ENCODE results near the gene DOCK4. TPM values are rescaled to one million over a fixed set of nuclear protein-coding genes. Genes with fewer than 3 reads are reported as not detected.

The DOCK4 gene
- total and polyA plus RNA-seq, 2 of the 8 experiments (the other 6 are each of a cell fraction or from before 2014, with no cell fraction given): 5.1 to 23.6 TPM

GRCh38 chr7:112143582-112143981 lies 62.6 kb downstream of the DOCK4 start:
- Histone ChIP-seq H3K79me2 (ENCODE audit: control insufficient read depth in 1 of 2, insufficient read depth in 2 of 2, low read length in 2 of 2) (peaks cover 0 to 34% of the 10 kb centered on the region in 2 experiments; a peak in 3 of 4 replicates), H3K4me2 (ENCODE audit: insufficient read depth in 1 of 2, low read depth in 2 of 2, low read length in 2 of 2) (no peak overlapping the region)

More at GRCh38 chr7:112143582-112143981, 62.6 kb downstream of the DOCK4 start:
- Histone ChIP-seq H3K18ac (ENCODE audit: extremely low read depth, low read length) (no peak overlapping the region), H3K79me1 (ENCODE audit: low read depth, low read length) (peaks cover 2% of the 10 kb centered on the region; the same call in 1 of the 2 replicates), H2BK5ac (ENCODE audit: low read depth, low read length) (no peak overlapping the region), H2BK120ac (replicated peaks; ENCODE audit: low read depth, low read length) (no peak overlapping the region), H4K91ac (replicated peaks; ENCODE audit: insufficient read length, low read length) (no peak overlapping the region), H3K4me1 (replicated peaks in 1 of 4; ENCODE audit: control insufficient read depth in 3 of 4, insufficient read depth in 4 of 4, low read length in 3 of 4) (peaks cover 0 to 3% (median 2%) of the 10 kb centered on the region in 4 experiments; a peak in 3 of 7 replicates), H2BK20ac (ENCODE audit: low read length) (no peak overlapping the region), H3K27ac (ENCODE audit: low read depth, low read length) (no peak overlapping the region), H3K23ac (ENCODE audit: insufficient read length) (no peak overlapping the region), H3K9ac (replicated peaks in 1 of 4; ENCODE audit: extremely low read depth in 1 of 4, low read depth in 3 of 4, low read length in 3 of 4) (no peak overlapping the region), H4K5ac (ENCODE audit: insufficient read length, low read depth, low read length) (no peak overlapping the region), H4K8ac (ENCODE audit: extremely low read depth, insufficient read depth, low read length) (no peak overlapping the region), H3K23me2 (ENCODE audit: low read depth, low read length) (no peaks in the 10 kb centered on the region), H2BK12ac (ENCODE audit: low read depth, low read length) (no peak overlapping the region), H2BK15ac (ENCODE audit: low read length) (no peak overlapping the region), H3K27me3 (replicated peaks in 1 of 4; ENCODE audit: control insufficient read depth in 3 of 4, extremely low read depth in 1 of 4, insufficient read depth in 3 of 4, low read length in 3 of 4) (peaks cover 0 to 1% (median 0%) of the 10 kb centered on the region in 4 experiments; a peak in 1 of 7 replicates), H3K36me3 (ENCODE audit: control insufficient read depth in 2 of 4, insufficient read depth in 4 of 4, low read length in 3 of 4) (no peaks in the 10 kb centered on the region), H3K56ac (replicated peaks; ENCODE audit: insufficient read length, low read depth, low read length) (no peak overlapping the region), H4K20me1 (replicated peaks in 1 of 2; ENCODE audit: control insufficient read depth in 1 of 2, insufficient read depth in 2 of 2, low read length in 2 of 2) (peaks cover 0 to 1% of the 10 kb centered on the region in 2 experiments), H2AK5ac (ENCODE audit: low read depth, low read length) (no peak overlapping the region), H3K14ac (ENCODE audit: insufficient read length) (no peak overlapping the region), H3K4ac (replicated peaks; ENCODE audit: insufficient read length, low read depth, low read length) (no peak overlapping the region), H2AFZ (ENCODE audit: low read length) (no peak overlapping the region), H3K4me3 (ENCODE audit: extremely low read depth in 1 of 4, insufficient read depth in 2 of 4, low read depth in 3 of 4, low read length in 4 of 4) (no peak overlapping the region), H3K9me3 (ENCODE audit: insufficient read depth in 2 of 2, low read depth in 1 of 2, low read length in 1 of 2) (no peaks in the 10 kb centered on the region)
- DNase-seq (ENCODE audit: low read depth in 1 of 2, low spot score in 2 of 2) (no peak), FAIRE-seq (no peak)
- 83% methylated on average over 4 of the region's 4 CpGs; no CpG with 5 or more reads in 1 of the 2 experiments for WGBS, 2 experiments (ENCODE audit: extremely low coverage in 1 of 2, insufficient coverage in 1 of 2, insufficient read length in 1 of 2, insufficient replicate concordance in 2 of 2, low coverage in 1 of 2, low lambda C conversion rate in 2 of 2, missing lambda C conversion rate in 1 of 2)
- no peak for TF ChIP-seq CTCF (IDR thresholded peaks at IDR 0.05; ENCODE audit: control extremely low read depth in 1 of 3, insufficient read depth in 1 of 3, low read depth in 1 of 3, low read length in 3 of 3)
- TF ChIP-seq, protein P1, sequence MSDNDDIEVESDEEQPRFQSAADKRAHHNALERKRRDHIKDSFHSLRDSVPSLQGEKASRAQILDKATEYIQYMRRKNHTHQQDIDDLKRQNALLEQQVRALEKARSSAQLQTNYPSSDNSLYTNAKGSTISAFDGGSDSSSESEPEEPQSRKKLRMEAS (IDR thresholded peaks at IDR 0.05): no peak
- TF ChIP-seq CEBPB (IDR thresholded peaks at IDR 0.05; ENCODE audit: low read depth, low read length): no peak
- no peak for TF ChIP-seq TAF1 (IDR thresholded peaks at IDR 0.05; ENCODE audit: low read depth, low read length)
- CTCF ChIA-PET (ENCODE audit: partially characterized antibody): interaction anchor here (0.7 to 1.7 kb wide), 3 partner anchors 320 to 380 kb away, joined by 3 to 5 read pairs (median 3); no protein-coding TSS in a partner anchor
- POLR2A ChIA-PET (ENCODE audit: partially characterized antibody): no interaction called here

Data from H1 (cell line).